A549 (cell line): Measurements from ENCODE around the gene TMEM229A. TPM values are rescaled to one million over a fixed set of nuclear protein-coding genes. Genes with fewer than 3 reads are reported as not detected.
"Not testable (repeated sequence)": the region's sequence is repeated elsewhere in the genome, so short reads cannot be mapped to it uniquely, and the experiment has no call there.

Experiments used
- ATAC-seq, 2 experiments: fragments of 200-7000 bp in 1 of 2; fragments of >200 bp in 1 of 2; cut with Nextera tagmentation in 1 of 2; cut with Tn5 transposase in 1 of 2; 3 replicates each; pipeline versions ENCODE4 v1.8.0 to v1.9.1; 2018 to 2020; ENCODE audit warnings: mild to moderate bottlenecking in 1 of 2, moderate library complexity in 1 of 2
- CTCF ChIA-PET: fragments of 300-600 bp; sonication (Branson Sonifier 250); formaldehyde crosslinking; extraction: SDS; loops from one replicate; lab custom pipeline; 2021; ENCODE audit warnings: antibody characterized with exemption, inconsistent platforms; lab: Yijun Ruan, JAX
- POLR2A ChIA-PET: fragments of 350-600 bp; formaldehyde crosslinking; extraction: SDS; loops from one replicate; lab custom pipeline; 2021; ENCODE audit warnings: antibody characterized with exemption, inconsistent platforms; lab: Yijun Ruan, JAX
- DNase-seq, 2 experiments: peaks; one replicate each; pipeline versions ENCODE4 v3.0.0 to v3.0.0-alpha.2; 2011 to 2016; ENCODE audit warnings: low read depth in 1 of 2, low spot score in 1 of 2
- FAIRE-seq: peaks from 2 replicates; lab custom pipeline; 2011; peaks lifted over from hg19 to GRCh38; lab: Jason Lieb, UNC
- H3K27ac ChIP-seq, 2 experiments: fragments of >200 bp; sonication (Bioruptor Twin); formaldehyde crosslinking; 3 replicates each; pipeline ENCODE4 v1.5.1; 2016 to 2017
- H3K4me1 ChIP-seq: fragments of >200 bp; sonication (Bioruptor Twin); formaldehyde crosslinking; 3 replicates; pipeline ENCODE4 v1.6.1; 2016
- H3K4me2 ChIP-seq: fragments of >200 bp; sonication (Bioruptor Twin); formaldehyde crosslinking; 3 replicates; pipeline ENCODE4 v1.6.1; 2016
- H3K4me3 ChIP-seq: fragments of >200 bp; sonication (Bioruptor Twin); formaldehyde crosslinking; 3 replicates; pipeline ENCODE4 v1.5.1; 2016
- H3K9me3 ChIP-seq: fragments of >200 bp; sonication (Bioruptor Twin); formaldehyde crosslinking; 3 replicates; pipeline ENCODE4 v1.6.1; 2016
- BHLHE40 ChIP-seq: IDR thresholded peaks from 2 replicates; pipeline ENCODE4 v1.6.1; 2012; ENCODE audit warnings: low read depth, low read length, inconsistent platforms
- CBX8 ChIP-seq: fragments of 200-600 bp; sonication (generic); IDR thresholded peaks from 2 replicates; pipeline ENCODE4 v1.6.1; 2016
- CEBPB ChIP-seq, 2 experiments: fragments of >200 bp in 1 of 2; sonication (Bioruptor Twin) in 1 of 2; formaldehyde crosslinking in 1 of 2; IDR thresholded peaks; 2 replicates each; pipeline ENCODE4 v1.6.1; 2012 to 2016
- CHD2 ChIP-seq: fragments of 150-350 bp; IDR thresholded peaks from 2 replicates; pipeline ENCODE4 v1.6.1; 2014; ENCODE audit warnings: low read length; ENCODE audit not compliant: partially characterized antibody
- EHF ChIP-seq: fragments of 250-450 bp; sonication (Bioruptor Pico); IDR thresholded peaks from 2 replicates; pipeline ENCODE4 v1.5.0; 2020; ENCODE audit warnings: mild to moderate bottlenecking
- EHMT2 ChIP-seq: fragments of 200-600 bp; sonication (generic); IDR thresholded peaks from 2 replicates; pipeline ENCODE4 v1.6.1; 2016; ENCODE audit warnings: antibody characterized with exemption, low read depth, mild to moderate bottlenecking, moderate library complexity
- FOSB ChIP-seq: fragments of 250-450 bp; sonication (Bioruptor Pico); IDR thresholded peaks from 2 replicates; pipeline ENCODE4 v1.5.0; 2020; ENCODE audit warnings: mild to moderate bottlenecking, moderate library complexity
- FOXS1 ChIP-seq: fragments of 250-450 bp; sonication (Bioruptor Pico); IDR thresholded peaks from 2 replicates; pipeline ENCODE4 v1.5.0; 2020; ENCODE audit warnings: mild to moderate bottlenecking, moderate library complexity
- GATA3 ChIP-seq: IDR thresholded peaks from 2 replicates; pipeline ENCODE4 v1.6.1; 2012; ENCODE audit warnings: borderline replicate concordance
- HOXA7 ChIP-seq: fragments of 250-450 bp; sonication (Bioruptor Pico); IDR thresholded peaks from 2 replicates; pipeline ENCODE4 v1.5.0; 2020; ENCODE audit warnings: mild to moderate bottlenecking, moderate library complexity
- JUNB ChIP-seq: fragments of >200 bp; sonication (Bioruptor Twin); formaldehyde crosslinking; IDR thresholded peaks from 2 replicates; pipeline ENCODE4 v1.6.1; 2016
- KDM5A ChIP-seq: fragments of 200-600 bp; sonication (generic); IDR thresholded peaks from 2 replicates; pipeline ENCODE4 v1.6.1; 2016; ENCODE audit warnings: antibody characterized with exemption, mild to moderate bottlenecking
- MAZ ChIP-seq: fragments of 150-350 bp; IDR thresholded peaks from 2 replicates; pipeline ENCODE4 v1.6.1; 2014; ENCODE audit warnings: antibody characterized with exemption, low read depth, low read length, borderline replicate concordance
- POLR2AphosphoS2 ChIP-seq: conservative IDR thresholded peaks from 2 replicates; pipeline ENCODE4 v1.6.1; 2012; ENCODE audit warnings: low read length, improper control_type of control experiment, inconsistent platforms
- RAD21 ChIP-seq, 2 experiments: fragments of >200 bp in 1 of 2; sonication (Bioruptor Twin) in 1 of 2; formaldehyde crosslinking in 1 of 2; IDR thresholded peaks in 1 of 2; conservative IDR thresholded peaks in 1 of 2; 2 replicates in 1 of 2; 3 replicates in 1 of 2; pipeline ENCODE4 v1.6.1; 2012 to 2018; ENCODE audit warnings: inconsistent platforms in 1 of 2
- RCOR1 ChIP-seq: fragments of 150-350 bp; IDR thresholded peaks from 2 replicates; pipeline ENCODE4 v1.6.1; 2014; ENCODE audit warnings: antibody characterized with exemption, low read length, low read depth
- RFX5 ChIP-seq: fragments of 450-650 bp; IDR thresholded peaks from 2 replicates; pipeline ENCODE4 v1.7.1; 2014; ENCODE audit warnings: antibody characterized with exemption, mild to moderate bottlenecking, moderate library complexity
- RNF2 ChIP-seq: fragments of 200-600 bp; sonication (generic); IDR thresholded peaks from 2 replicates; pipeline ENCODE4 v1.6.1; 2016; ENCODE audit warnings: low read depth, mild to moderate bottlenecking, antibody characterized with exemption, moderate library complexity, borderline replicate concordance
- ZFP36 ChIP-seq: fragments of 450-650 bp; IDR thresholded peaks from 2 replicates; pipeline ENCODE4 v1.6.1; 2014; ENCODE audit warnings: borderline replicate concordance; ENCODE audit not compliant: partially characterized antibody
- ZNF302 ChIP-seq: fragments of 250-450 bp; sonication (Bioruptor Pico); IDR thresholded peaks from 2 replicates; pipeline ENCODE4 v1.9.0; 2021; ENCODE audit warnings: inconsistent platforms, mild to moderate bottlenecking, moderate library complexity
- WGBS: methylation state at CpG from one replicate; pipeline ENCODE4 v1.1.6; 2017; ENCODE audit errors: missing lambda C conversion rate; 5-methylcytosine and 5-hydroxymethylcytosine counted together
- polyA plus RNA-seq, 4 experiments: library from polyadenylated mRNA; depleted of rRNA in 3 of 4; stranded (reverse); fragments of >200 nt; fragmentation: RNase III in 1 of 4; extraction: RNeasy Plus Mini Kit Qiagen cat#74134 plus additional on column Dnase treatment in 1 of 4; gene quantifications; 2 replicates in 3 of 4; 3 replicates in 1 of 4; pipeline ENCODE4 v1.2.3, GENCODE V29; 2011 to 2017
- TF ChIP-seq, protein P1 (sequence below): fragments of 150-350 bp; IDR thresholded peaks from 2 replicates; pipeline ENCODE4 v1.6.1; 2014; ENCODE audit warnings: low read depth, mild to moderate bottlenecking, low read length
- TF ChIP-seq, protein P2 (sequence below): fragments of >200 bp; sonication (Bioruptor Twin); formaldehyde crosslinking; IDR thresholded peaks from 3 replicates; pipeline ENCODE4 v1.6.1; 2016
- TF ChIP-seq, protein P3 (sequence below): fragments of >200 bp; sonication (Bioruptor Twin); formaldehyde crosslinking; IDR thresholded peaks from 3 replicates; pipeline ENCODE4 v1.5.1; 2016
- TF ChIP-seq, protein P4 (sequence below): IDR thresholded peaks from 2 replicates; pipeline ENCODE4 v1.6.1; 2012
- TF ChIP-seq, protein P5 (sequence below): IDR thresholded peaks from 2 replicates; pipeline ENCODE4 v1.6.1; 2012; ENCODE audit warnings: low read depth, borderline replicate concordance

The TMEM229A gene
- polyA plus RNA-seq, 2 of the 4 experiments (the other 2 are of a cell fraction), result not detected

DNA sequence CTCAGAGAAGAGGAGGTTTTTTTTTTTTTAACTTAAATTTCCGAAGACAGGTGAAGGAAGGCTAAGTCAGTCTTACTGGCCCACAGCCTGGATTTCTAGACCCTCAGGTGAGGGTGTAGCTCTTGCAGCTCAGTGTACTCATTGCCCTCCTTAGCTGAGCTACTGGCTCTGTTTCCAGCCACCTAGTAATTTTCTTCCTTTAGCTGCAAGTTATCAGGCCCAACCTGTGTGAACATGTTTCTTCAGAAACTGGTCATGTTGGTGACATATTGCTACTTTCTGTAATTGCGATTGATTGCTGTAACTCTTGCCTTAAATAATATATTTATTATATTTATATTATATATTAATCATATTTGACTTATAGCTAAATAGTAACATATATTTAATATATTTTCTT, 10.0 kb upstream of the TMEM229A start:
- Histone ChIP-seq H3K9me3 (no peaks in the 10 kb centered on the region), H3K27ac (no peak overlapping the region), H3K4me2 (no peak overlapping the region)
- 33% methylated on average over 2 of the region's 2 CpGs for WGBS
- TF ChIP-seq CHD2 (no peak), ZNF302 (CRISPR knock-in tag) (no peak)
- TF ChIP-seq, protein P1, sequence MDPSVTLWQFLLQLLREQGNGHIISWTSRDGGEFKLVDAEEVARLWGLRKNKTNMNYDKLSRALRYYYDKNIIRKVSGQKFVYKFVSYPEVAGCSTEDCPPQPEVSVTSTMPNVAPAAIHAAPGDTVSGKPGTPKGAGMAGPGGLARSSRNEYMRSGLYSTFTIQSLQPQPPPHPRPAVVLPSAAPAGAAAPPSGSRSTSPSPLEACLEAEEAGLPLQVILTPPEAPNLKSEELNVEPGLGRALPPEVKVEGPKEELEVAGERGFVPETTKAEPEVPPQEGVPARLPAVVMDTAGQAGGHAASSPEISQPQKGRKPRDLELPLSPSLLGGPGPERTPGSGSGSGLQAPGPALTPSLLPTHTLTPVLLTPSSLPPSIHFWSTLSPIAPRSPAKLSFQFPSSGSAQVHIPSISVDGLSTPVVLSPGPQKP, result no peak
- TF ChIP-seq, all 56 proteins: peak for 0
- no peak overlapping the region for H3K4me3 ChIP-seq
- CTCF ChIA-PET, result no interaction called here
- no peak for FAIRE-seq
- no peak for DNase-seq
- POLR2A ChIA-PET, result no interaction called here
- no peak for ATAC-seq
- no peaks in the 10 kb centered on the region for H3K4me1 ChIP-seq

DNA sequence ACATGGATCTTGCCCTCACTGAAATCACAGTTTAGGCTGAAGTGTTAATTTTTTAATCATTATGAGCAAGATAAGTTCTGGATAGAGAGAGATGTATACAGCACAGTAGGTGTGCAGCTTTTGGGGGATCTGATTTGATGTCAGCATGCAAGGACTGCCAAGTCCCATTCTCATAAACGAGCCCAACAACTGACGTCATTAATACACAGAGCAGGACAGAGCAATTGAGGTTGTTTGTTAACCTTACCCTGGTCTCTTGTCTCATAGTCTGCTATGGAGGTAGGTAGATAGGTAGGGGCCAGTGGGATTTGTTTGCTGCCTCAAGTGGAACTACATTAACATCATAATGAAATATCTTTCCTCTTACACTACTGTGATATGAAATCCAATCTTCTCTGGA, 8.6 kb upstream of the TMEM229A start:
- ATAC-seq, result no peak
- Histone ChIP-seq H3K27ac (no peak overlapping the region), H3K4me2 (no peak overlapping the region), H3K4me3 (no peak overlapping the region), H3K9me3 (no peaks in the 10 kb centered on the region), H3K4me1 (no peaks in the 10 kb centered on the region)
- no peak for DNase-seq
- 25% methylated on average over 2 of the region's 2 CpGs for WGBS
- POLR2A ChIA-PET, result no interaction called here
- FAIRE-seq, result no peak
- TF ChIP-seq, protein P2, sequence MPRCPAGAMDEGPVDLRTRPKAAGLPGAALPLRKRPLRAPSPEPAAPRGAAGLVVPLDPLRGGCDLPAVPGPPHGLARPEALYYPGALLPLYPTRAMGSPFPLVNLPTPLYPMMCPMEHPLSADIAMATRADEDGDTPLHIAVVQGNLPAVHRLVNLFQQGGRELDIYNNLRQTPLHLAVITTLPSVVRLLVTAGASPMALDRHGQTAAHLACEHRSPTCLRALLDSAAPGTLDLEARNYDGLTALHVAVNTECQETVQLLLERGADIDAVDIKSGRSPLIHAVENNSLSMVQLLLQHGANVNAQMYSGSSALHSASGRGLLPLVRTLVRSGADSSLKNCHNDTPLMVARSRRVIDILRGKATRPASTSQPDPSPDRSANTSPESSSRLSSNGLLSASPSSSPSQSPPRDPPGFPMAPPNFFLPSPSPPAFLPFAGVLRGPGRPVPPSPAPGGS, result no peak
- TF ChIP-seq EHF (no peak), MAZ (no peak)
- CTCF ChIA-PET, result no interaction called here

DNA sequence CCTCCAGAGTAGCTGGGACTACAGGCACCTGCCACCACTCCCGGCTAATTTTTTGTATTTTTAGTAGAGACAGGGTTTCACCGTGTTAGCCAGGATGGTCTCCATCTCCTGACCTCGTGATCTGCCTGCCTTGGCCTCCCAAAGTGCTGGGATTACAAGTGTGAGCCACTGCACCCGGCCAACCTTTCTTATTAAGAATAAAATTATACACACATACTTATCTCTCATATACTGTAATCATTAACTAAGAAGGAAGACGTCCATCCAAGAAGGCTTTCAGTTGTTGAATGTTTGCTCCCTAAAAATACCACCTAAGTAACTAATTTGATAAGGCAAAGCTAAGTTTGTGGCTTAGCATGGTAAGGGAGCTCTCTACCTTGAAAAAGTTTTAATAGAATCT, 5.0 kb upstream of the TMEM229A start:
- ATAC-seq, DNase-seq, H3K4me2 ChIP-seq, H3K9me3 ChIP-seq, FAIRE-seq, H3K4me1 ChIP-seq, CTCF ChIA-PET, POLR2A ChIA-PET, H3K27ac ChIP-seq, H3K4me3 ChIP-seq: not testable (repeated sequence)
- 6% methylated on average over 5 of the region's 5 CpGs for WGBS

DNA sequence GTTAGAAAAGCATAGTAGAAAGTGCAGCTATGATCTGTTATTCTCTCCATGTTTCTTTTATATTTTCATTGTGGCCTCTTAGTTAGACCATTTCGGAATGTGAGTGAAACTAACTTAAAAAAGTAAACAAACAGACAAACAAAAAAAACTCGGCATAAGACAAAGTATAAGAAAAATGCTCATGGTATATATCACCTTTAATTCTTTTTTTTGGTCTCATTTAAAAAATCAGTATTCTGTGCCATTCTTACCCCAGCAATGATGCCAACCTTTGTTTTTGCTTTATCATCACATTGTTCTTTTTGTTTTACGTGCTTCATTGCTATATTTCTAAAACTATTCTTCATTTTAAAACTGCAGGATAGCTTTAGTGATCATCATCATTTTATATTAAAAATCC, 2.8 kb upstream of the TMEM229A start:
- Histone ChIP-seq H3K4me1 (peaks cover 8% of the 10 kb centered on the region; the same call in 1 of the 3 replicates), H3K4me3 (no peak overlapping the region), H3K27ac (no peak overlapping the region), H3K4me2 (no peak overlapping the region), H3K9me3 (no peaks in the 10 kb centered on the region)
- DNase-seq (no peak), FAIRE-seq (no peak), ATAC-seq (no peak)
- CTCF ChIA-PET, result no interaction called here
- TF ChIP-seq BHLHE40, result no peak
- TF ChIP-seq, protein P3, sequence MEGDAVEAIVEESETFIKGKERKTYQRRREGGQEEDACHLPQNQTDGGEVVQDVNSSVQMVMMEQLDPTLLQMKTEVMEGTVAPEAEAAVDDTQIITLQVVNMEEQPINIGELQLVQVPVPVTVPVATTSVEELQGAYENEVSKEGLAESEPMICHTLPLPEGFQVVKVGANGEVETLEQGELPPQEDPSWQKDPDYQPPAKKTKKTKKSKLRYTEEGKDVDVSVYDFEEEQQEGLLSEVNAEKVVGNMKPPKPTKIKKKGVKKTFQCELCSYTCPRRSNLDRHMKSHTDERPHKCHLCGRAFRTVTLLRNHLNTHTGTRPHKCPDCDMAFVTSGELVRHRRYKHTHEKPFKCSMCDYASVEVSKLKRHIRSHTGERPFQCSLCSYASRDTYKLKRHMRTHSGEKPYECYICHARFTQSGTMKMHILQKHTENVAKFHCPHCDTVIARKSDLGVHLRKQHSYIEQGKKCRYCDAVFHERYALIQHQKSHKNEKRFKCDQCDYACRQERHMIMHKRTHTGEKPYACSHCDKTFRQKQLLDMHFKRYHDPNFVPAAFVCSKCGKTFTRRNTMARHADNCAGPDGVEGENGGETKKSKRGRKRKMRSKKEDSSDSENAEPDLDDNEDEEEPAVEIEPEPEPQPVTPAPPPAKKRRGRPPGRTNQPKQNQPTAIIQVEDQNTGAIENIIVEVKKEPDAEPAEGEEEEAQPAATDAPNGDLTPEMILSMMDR, result no peak
- no peak for TF ChIP-seq ZNF302 (CRISPR knock-in tag)
- no peak for TF ChIP-seq EHF
- POLR2A ChIA-PET, result no interaction called here
- 15% methylated on average over 3 of the region's 3 CpGs for WGBS

DNA sequence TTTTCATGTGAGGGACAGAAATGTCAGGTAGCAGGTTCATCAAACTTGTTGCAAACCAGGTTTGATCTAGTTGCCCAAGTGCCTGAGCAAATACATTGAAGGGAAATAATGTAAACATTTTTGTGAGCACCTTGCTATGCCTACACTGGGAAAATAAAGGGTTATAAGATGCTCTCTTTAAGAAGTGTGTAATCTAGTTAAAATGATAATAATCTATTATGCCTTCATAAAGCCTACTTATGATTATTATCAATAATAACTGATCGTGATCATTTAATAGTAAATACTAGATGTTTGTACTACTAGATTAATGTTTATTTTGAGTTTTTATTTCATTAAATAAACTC, 1.9 kb upstream of the TMEM229A start:
- no peak overlapping the region for H3K4me3 ChIP-seq
- ChIA-PET CTCF (no interaction called here), POLR2A (no interaction called here)
- H3K4me1 ChIP-seq, result peaks cover 8% of the 10 kb centered on the region; the same call in 1 of the 3 replicates
- DNase-seq, result no peak
- H3K27ac ChIP-seq, result no peak overlapping the region
- FAIRE-seq, result no peak
- H3K4me2 ChIP-seq, result no peak overlapping the region
- no peak for ATAC-seq
- 39% methylated on average over 1 of the region's 1 CpG for WGBS
- H3K9me3 ChIP-seq, result no peaks in the 10 kb centered on the region
- TF ChIP-seq RCOR1 (no peak), CBX8 (no peak), HOXA7 (CRISPR knock-in tag) (no peak), ZFP36 (no peak), FOXS1 (no peak), GATA3 (no peak), KDM5A (no peak), RFX5 (no peak), POLR2AphosphoS2 (no peak), JUNB (no peak), RNF2 (no peak), FOSB (no peak), CEBPB (IDR thresholded peaks at IDR 0.05) (no peak), RAD21 (conservative IDR thresholded peaks at IDR 0.05 in 1 of 2, IDR thresholded peaks at IDR 0.05 in 1 of 2) (no peak), EHMT2 (no peak)
- TF ChIP-seq, protein P4, sequence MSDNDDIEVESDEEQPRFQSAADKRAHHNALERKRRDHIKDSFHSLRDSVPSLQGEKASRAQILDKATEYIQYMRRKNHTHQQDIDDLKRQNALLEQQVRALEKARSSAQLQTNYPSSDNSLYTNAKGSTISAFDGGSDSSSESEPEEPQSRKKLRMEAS, result no peak
- TF ChIP-seq, protein P5, sequence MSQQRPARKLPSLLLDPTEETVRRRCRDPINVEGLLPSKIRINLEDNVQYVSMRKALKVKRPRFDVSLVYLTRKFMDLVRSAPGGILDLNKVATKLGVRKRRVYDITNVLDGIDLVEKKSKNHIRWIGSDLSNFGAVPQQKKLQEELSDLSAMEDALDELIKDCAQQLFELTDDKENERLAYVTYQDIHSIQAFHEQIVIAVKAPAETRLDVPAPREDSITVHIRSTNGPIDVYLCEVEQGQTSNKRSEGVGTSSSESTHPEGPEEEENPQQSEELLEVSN, result no peak
